GM18867 (cell line): ENCODE measurements around the gene HNRNPUL1.
A peak's percentile ranks its signal among the peaks of the same experiment; 100 is the strongest.

Experiments
- ATAC-seq: cut with Tn5 transposase; IDR thresholded peaks from one replicate; pipeline ENCODE4 v1.9.1; 2021; ENCODE audit warnings: mild to moderate bottlenecking, moderate library complexity; ENCODE audit not compliant: unreplicated experiment

The HNRNPUL1 gene

GRCh38 chr19:41307090-41307875, 43.1 kb downstream of the HNRNPUL1 start:
- ATAC-seq = no peak

DNA sequence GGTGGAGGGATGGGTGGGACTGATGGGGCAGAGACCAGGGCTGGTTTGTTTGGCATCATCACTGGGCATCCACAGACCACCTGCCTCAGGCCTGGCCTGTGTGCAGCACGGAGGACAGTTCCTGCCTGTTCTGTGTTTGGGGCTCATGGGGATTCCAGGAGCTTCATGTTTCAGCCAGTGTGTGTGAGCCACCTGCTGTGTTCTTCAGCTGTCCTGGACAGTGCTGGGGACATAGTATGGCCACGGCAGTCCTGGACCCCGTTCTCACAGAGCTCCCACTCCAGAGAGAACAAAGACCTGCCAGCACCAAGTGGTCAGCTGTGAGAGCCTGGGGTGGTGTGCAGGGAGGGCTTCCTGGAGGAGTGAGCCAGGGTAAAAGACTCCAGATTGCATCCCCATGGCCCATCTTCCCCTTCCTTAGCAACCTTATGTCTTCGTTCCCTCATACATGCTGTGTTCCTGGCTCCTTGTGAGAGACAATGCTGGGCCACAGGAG, 43.8 kb downstream of the HNRNPUL1 start:
- no peak for ATAC-seq

GRCh38 chr19:41308450-41309179, 44.4 kb downstream of the HNRNPUL1 start:
- peak; percentile 35 for ATAC-seq

DNA sequence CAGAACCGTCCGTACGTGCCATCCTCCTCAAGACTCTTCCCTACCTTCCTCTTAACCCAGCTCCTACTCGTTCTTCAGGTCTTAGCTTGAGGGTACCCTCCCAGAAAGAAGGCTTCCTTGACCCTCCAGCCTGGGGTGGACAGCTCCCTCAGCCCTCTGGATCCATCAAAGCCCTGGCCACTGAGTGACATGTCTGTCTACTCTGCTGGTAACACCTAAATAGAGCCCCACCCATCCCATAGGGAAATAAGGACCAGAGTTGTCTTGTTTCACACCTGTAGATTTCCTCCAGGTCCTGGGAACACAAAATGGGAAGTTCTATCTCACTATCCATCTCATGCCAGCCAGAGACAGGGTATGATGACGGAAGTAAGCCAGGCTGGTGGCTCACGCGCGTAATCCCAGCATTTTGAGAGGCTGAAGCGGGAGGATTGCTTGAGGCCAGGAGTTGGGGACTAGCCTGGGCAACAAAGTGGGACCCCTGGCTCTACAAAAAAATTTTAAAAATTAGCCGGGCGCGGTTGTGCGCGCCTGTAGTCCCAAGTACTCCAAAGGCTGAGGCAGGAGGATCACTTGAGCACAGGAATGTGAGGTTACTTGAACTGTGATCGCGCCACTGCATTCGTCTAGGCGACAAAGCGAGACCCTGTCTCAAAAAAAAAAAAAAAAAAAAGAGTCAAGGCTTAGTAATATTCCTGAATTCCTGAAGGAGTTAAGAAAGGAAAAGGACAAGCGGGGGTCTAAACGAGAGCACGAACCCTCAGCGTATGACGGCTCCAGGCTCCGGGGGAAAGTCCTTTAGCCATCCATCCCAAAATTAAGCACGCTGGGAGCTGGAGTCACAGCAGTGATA, 45.2 kb downstream of the HNRNPUL1 start:
- no peak for ATAC-seq

DNA sequence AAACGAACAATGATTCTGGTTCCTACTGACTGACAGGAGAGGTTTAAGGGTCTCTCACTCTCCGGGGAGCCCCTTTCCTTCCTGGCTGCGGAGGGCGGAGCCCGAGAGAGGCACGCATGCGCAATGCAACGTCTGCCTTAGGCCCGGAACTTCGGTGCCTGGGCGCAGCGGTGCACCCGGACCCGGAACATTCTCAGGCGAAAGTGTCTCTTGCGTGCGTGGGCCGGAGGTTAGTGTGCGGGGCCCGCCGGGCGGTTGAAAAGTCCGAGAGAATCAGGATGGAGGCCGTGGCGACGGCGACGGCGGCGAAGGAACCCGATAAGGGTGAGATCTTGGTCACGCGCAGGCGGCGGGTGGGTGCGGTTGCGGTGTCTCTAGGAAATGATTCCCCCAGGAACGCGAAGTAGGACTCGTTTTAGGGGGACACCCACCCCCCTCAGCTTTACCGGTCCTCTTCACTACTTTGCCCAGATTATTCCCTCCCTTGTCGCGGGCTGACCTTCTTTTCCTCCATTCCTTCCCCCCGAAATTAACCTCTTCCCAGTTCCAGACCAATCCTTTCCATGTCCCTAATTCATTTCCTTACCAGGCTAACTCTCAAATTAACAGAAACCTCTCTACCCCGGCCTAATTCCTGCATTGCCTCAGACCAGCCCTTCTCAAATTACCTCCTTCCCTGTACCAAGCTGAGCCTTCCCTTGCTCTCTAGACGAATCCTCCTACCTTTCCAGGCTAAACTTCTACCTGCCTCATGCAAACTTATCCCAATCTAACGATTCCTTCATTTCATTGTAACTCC, 46.1 kb downstream of the HNRNPUL1 start, which contains the start of gene CCDC97:
Gene CCDC97 (plus strand): TSS at position 140 of the 799 bp plus-strand sequence. CDS start 139 bp downstream, at position 279.
- peak; percentile 68 for ATAC-seq

GRCh38 chr19:41311072-41311471, 46.9 kb downstream of the HNRNPUL1 start:
- no peak for ATAC-seq

DNA sequence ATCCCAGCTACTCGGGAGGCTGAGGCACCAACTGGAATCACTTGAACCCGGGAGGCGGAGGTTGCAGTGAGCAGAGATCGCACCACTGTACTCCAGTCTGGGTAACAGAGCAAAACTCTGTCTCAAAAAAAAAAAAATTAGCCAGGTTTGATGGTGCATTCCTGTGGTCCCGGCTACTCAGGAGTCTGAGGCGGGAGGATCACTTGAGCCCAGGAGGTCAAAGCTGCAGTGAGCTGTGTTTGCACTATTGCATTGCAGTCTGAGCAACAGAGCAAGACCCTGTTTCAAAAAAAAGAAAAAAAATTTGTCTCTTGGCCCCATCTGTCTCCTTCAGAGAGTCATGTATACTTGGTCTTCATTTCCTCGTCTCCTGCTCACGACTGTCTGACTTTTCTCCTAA, 47.4 kb downstream of the HNRNPUL1 start:
- ATAC-seq = no peak

DNA sequence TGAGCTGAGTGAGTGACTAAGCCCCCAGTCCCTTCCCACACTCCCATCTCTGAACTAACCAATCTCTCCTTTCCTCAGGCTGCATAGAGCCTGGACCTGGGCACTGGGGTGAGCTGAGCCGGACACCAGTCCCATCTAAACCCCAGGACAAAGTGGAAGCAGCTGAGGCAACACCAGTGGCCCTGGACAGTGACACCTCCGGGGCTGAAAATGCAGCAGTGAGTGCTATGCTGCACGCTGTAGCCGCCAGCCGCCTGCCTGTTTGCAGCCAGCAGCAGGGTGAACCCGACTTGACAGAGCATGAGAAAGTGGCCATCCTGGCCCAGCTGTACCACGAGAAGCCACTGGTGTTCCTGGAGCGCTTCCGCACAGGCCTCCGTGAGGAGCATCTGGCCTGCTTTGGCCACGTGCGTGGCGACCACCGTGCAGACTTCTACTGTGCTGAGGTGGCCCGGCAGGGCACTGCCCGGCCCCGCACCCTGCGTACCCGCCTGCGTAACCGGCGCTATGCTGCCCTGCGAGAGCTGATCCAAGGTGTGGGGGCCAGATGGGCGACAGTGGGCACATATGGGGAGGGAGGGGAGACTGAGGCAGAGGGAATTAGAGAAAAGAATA, 52.2 kb downstream of the HNRNPUL1 start:
- ATAC-seq = no peak

GRCh38 chr19:41318696-41319499, 54.7 kb downstream of the HNRNPUL1 start:
- ATAC-seq = no peak

DNA sequence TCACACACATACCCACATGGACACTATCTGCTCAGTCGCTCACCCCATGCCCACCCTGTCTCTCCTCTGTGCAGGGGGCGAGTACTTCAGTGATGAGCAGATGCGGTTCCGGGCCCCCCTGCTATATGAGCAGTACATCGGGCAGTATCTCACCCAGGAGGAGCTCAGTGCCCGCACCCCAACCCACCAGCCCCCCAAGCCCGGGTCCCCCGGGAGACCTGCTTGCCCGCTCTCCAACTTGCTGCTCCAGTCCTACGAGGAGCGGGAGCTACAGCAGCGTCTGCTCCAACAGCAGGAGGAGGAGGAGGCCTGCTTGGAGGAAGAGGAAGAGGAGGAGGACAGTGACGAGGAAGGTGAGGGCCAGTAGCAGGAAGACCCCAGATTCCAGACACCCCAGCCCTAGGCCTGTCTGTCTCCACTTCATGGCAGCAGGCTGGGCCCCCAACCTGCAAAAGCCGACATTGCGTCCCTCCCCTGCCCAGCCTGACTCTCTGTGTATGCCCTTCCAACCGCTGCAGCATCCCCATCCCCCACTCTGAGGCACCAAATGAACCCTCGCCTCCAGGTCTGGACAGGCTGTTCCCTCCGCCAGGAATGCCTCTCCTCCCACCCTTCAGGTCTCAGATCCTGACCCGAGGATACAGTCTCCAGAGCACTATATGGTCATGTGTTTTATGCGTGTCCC, 55.5 kb downstream of the HNRNPUL1 start:
- ATAC-seq = no peak

- no peak for ATAC-seq
Observed at GRCh38 chr19:41320185-41320518, 56.0 kb downstream of the HNRNPUL1 start.

- no peak for ATAC-seq
Observed at GRCh38 chr19:41320568-41320967, 56.4 kb downstream of the HNRNPUL1 start.

- ATAC-seq = no peak
Observed at GRCh38 chr19:41321204-41321599, 57.0 kb downstream of the HNRNPUL1 start.

GRCh38 chr19:41321600-41322270, 57.6 kb downstream of the HNRNPUL1 start:
- ATAC-seq = no peak

DNA sequence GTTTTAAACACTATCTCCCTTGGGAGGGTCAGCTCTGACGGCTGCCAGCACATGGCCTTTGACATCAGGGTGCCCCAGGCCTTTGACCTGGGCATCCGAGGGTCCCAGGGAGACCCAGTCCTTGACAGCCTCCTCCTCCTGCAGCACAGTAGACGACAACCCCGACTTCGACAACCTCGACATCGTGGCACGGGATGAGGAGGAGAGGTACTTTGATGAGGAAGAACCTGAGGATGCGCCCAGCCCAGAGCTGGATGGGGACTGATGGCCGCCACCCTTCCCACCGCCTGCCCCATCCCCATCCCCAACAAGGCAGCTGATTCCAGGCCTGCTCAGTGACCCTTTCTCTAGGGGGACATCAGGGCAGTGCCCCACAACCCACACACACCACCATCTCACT, 58.3 kb downstream of the HNRNPUL1 start:
- no peak for ATAC-seq

DNA sequence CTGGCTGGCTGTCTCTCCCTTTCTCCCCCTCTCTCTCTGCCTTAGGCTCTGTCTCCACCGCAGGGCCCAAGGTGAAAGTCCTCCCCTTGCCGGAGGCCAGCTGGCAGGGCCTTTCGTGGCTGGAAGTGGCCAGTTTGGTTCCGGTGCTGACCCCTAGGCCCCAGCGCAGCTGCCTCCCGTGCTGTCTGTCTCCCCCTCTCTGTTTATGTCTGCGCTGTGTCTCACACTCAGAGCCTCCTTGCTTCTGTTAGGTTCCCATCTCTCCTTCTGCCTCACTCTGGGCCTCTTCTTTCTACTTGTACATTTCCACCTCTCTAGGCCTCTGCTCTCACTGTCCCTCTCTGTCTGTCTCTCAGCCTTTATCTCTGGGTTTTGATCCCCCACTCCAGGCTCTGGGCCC, 58.9 kb downstream of the HNRNPUL1 start:
- no peak for ATAC-seq

DNA sequence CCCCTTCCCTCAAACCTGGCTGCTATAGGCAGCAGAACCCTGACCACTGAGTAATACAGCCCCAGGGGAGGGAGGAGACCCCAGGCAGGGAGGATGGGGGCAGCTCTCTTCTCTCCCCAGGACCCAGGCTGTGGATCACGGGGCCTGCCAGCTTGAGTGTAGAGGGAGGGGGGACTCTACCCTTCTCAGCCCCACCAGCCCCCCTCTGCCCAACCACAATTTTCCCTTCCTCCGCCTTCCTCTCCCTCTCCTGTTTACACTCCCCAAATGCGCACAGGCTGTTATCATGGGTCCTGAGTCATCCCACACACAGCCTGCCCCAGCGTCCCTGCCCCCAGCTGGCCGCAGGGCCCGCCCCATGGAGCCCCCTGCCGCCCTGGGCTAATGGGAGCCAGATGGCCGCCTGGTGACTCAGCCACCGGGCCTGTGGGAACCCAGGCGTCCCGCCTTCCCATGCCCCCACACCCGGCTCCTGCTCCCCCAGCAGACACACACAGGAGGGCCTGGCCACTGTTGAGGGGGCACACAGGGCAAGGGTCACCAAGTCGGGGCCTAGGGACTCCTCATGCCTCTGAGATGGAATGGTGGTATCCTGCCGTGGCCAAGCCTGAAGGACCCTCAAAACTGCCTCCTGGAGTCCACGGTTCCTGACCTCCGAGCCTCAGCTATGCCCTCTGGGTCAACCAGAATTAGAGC, 59.4 kb downstream of the HNRNPUL1 start:
- no peak for ATAC-seq
